Measurements from ENCODE around the gene LRRC40. TPM values are rescaled to one million over a fixed set of nuclear protein-coding genes. Genes with fewer than 3 reads are reported as not detected.
"Not testable (repeated sequence)": the region's sequence is repeated elsewhere in the genome, so short reads cannot be mapped to it uniquely, and the experiment has no call there.

LRRC40 gene
- total RNA-seq, 2 experiments from 2014 or later: 17.9 to 20.9 TPM

DNA sequence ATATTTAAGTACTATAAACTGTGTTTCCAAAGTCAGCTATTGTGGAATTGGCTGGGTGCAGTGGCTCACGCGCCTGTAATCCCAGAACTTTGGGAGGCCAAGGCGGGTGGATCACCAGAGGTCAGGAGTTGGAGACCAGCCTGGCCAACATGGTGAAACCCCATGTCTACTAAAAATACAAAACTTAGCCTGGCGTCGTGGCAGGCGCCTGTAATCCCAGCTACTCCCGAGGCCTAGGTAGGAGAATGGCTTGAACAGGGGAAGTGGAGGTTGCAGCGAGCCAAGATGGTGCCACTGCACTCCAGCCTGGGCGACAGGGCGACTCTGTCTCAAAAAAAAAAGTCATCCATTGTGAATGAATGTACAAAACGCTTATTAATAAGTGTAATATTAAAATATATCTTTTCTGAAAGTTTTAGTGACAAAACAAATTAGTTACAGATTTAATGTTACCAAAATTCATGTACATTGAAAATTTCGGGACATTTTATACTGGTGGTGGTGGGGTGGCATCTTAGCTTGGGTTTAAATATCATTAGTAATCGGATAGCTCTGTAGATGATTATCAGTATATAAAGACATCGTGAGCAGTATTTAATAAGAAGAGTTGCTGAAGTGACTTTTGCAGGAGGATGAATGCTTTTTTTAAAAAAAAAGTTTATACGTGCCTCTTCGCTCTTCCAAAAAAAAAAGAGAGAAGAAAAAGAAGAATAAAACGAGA is 15.3 kb upstream of the LRRC40 start:
- H3K27ac Mint-ChIP-seq: peak overlapping the region; percentile 94
- H3K9me3 Mint-ChIP-seq (ENCODE audit: low read depth): no peaks in the 10 kb centered on the region
- H3K36me3 Mint-ChIP-seq: peaks cover 37% of the 10 kb centered on the region
- DNase-seq (no peak), ATAC-seq (peak; percentile 0)
- H3K4me1 Mint-ChIP-seq: peaks cover 39% of the 10 kb centered on the region
- H3K4me3 Mint-ChIP-seq: peak overlapping the region; percentile 88
- CTCF ChIA-PET: interaction anchor here (1.2 to 2.8 kb wide), 5 partner anchors 9 to 133 kb away, joined by 4 to 18 read pairs (median 8); partner anchors contain the start of gene ANKRD13C
- no peaks in the 10 kb centered on the region for H3K27me3 Mint-ChIP-seq

DNA sequence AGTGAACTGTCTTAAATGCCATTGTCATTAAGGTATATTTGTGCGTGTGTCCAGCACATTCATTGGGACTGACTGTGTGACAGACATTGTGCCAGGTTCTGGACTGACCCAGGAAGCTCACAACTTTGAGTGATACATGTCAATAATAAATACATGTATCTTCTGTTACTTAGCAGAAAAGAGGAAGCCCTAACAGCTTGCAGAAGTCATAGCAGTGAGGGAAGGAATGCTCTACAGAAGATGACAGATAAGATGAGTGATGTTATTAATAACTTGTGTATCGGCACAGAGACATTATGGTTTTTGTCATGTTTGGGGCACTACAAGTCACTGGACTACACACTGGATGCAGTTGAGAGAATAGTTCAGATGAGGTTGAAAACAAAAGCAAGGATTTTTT is 14.6 kb upstream of the LRRC40 start:
- H3K27me3 Mint-ChIP-seq: no peaks in the 10 kb centered on the region
- H3K9me3 Mint-ChIP-seq (ENCODE audit: low read depth): no peaks in the 10 kb centered on the region
- CTCF ChIA-PET: interaction anchor here (1.7 to 2.8 kb wide), 3 partner anchors 9 to 14 kb away, joined by 8 to 18 read pairs (median 11); no protein-coding TSS in a partner anchor
- H3K36me3 Mint-ChIP-seq: peaks cover 43% of the 10 kb centered on the region
- ATAC-seq (no peak), DNase-seq (no peak)
- H3K27ac Mint-ChIP-seq: peak overlapping the region; percentile 74
- H3K4me1 Mint-ChIP-seq: peaks cover 35% of the 10 kb centered on the region
- H3K4me3 Mint-ChIP-seq: peak overlapping the region; percentile 29

DNA sequence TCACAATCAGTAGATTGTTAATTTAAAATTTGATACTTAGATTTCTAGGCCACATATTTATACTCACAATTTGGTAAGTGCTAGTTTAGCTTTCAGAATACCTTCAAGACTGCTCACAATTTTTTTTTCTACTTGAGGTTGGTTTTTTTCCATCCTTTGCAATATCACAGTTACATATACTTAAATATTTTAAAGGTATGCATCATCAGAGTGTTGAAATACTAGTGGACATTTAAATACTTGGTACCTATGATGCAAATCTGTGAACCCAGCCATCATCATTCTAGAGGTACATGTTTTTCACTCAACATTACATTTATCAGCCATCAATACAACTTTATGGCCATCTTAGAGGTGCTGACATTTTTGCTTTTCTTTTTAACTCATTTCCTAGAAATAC is 6.2 kb upstream of the LRRC40 start:
- peak overlapping the region; percentile 59 for H3K27ac Mint-ChIP-seq
- H3K36me3 Mint-ChIP-seq: peaks cover 17% of the 10 kb centered on the region
- CTCF ChIA-PET: interaction anchor here (2.6 kb wide), 1 partner anchor 9 kb away, joined by 8 read pairs; the partner anchor contains the start of gene SRSF11
- H3K4me1 Mint-ChIP-seq: peaks cover 47% of the 10 kb centered on the region
- ATAC-seq: no peak
- DNase-seq: no peak
- H3K27me3 Mint-ChIP-seq: no peaks in the 10 kb centered on the region
- H3K4me3 Mint-ChIP-seq: no peak overlapping the region
- H3K9me3 Mint-ChIP-seq (ENCODE audit: low read depth): no peaks in the 10 kb centered on the region

GRCh38 chr1:70210820-70211219 is 5.4 kb upstream of the LRRC40 start:
- H3K9me3 Mint-ChIP-seq (ENCODE audit: low read depth): no peaks in the 10 kb centered on the region
- peak overlapping the region; percentile 65 for H3K27ac Mint-ChIP-seq
- H3K36me3 Mint-ChIP-seq: peaks cover 15% of the 10 kb centered on the region
- no peak overlapping the region for H3K4me3 Mint-ChIP-seq
- H3K4me1 Mint-ChIP-seq: peaks cover 47% of the 10 kb centered on the region
- DNase-seq (no peak), ATAC-seq (peak; percentile 37)
- no peaks in the 10 kb centered on the region for H3K27me3 Mint-ChIP-seq
- CTCF ChIA-PET: interaction anchor here (2.6 kb wide), 1 partner anchor 10 kb away, joined by 8 read pairs; the partner anchor contains the start of gene SRSF11

DNA sequence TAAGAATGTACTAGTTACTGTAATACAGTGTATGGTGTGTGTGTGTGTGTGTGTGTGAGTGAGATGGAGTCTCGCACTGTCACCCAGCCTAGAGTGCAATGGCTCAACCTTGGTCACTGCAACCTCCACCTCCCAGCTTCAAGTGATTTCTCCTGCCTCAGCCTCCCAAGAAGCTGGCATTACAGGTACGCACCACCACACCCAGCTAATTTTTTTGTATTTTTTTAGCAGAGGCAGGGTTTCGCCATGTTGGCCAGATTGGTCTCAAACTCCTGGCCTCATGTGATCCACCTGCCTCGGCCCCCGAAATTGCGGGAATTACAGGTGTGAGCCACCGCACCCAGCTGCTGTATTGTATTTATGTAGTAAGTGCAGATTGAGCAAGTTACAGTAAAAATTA is 2.9 kb upstream of the LRRC40 start:
- Mint-ChIP-seq H3K36me3 (peaks cover 10% of the 10 kb centered on the region), H3K4me1 (peaks cover 62% of the 10 kb centered on the region), H3K4me3 (peak overlapping the region; percentile 22), H3K27me3 (no peaks in the 10 kb centered on the region), H3K9me3 (ENCODE audit: low read depth) (no peaks in the 10 kb centered on the region), H3K27ac (peak overlapping the region; percentile 40)
- no peak for ATAC-seq
- CTCF ChIA-PET: interaction anchor here (0.8 to 1.6 kb wide), 4 partner anchors 8 to 15 kb away, joined by 3 to 11 read pairs (median 3); partner anchors contain the start of gene SRSF11
- no peak for DNase-seq

- CTCF ChIA-PET: interaction anchor here (1.3 to 2.1 kb wide), 2 partner anchors 9 to 14 kb away, joined by 3 to 18 read pairs; partner anchors contain the start of gene SRSF11
- ATAC-seq (no peak), DNase-seq (no peak)
- H3K4me3 Mint-ChIP-seq: peak overlapping the region; percentile 91
- no peaks in the 10 kb centered on the region for H3K9me3 Mint-ChIP-seq (ENCODE audit: low read depth)
- peaks cover 10% of the 10 kb centered on the region for H3K36me3 Mint-ChIP-seq
- H3K4me1 Mint-ChIP-seq: peaks cover 64% of the 10 kb centered on the region
- no peaks in the 10 kb centered on the region for H3K27me3 Mint-ChIP-seq
- H3K27ac Mint-ChIP-seq: peak overlapping the region; percentile 68
These were observed 2.1 kb upstream of the LRRC40 start for GRCh38 chr1:70207492-70207891.

GRCh38 chr1:70206833-70207232 is 1.5 kb upstream of the LRRC40 start:
- H3K36me3 Mint-ChIP-seq; DNase-seq; ATAC-seq; H3K9me3 Mint-ChIP-seq (ENCODE audit: low read depth); H3K27me3 Mint-ChIP-seq: not testable (repeated sequence)
- Mint-ChIP-seq H3K27ac (peak overlapping the region; percentile 100), H3K4me1 (peaks cover 68% of the 10 kb centered on the region), H3K4me3 (peak overlapping the region; percentile 91)
- CTCF ChIA-PET: interaction anchor here (1.0 to 2.1 kb wide), 4 partner anchors 9 to 874 kb away, joined by 3 to 18 read pairs (median 4); partner anchors contain the start of genes SRSF11 and ZRANB2

DNA sequence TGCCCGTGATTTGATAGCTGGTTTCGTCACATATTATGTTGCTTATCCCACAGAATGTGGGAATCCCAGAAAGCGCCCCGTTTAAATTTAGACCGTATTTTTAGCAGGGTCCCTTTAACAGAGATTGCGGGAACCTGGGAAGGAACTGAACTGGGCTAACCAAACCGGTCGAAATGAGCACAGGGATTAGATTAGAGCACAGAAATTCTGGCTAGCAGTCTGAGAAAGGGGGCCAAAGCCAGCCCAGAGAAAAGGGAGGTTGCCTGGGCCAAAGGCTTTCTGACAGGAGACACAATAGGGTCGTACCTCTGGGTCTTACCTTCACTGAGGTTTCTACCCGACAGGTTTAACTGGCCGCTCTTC is 327 bp downstream of the LRRC40 start:
- peaks cover 10% of the 10 kb centered on the region for H3K36me3 Mint-ChIP-seq
- peaks cover 59% of the 10 kb centered on the region for H3K4me1 Mint-ChIP-seq
- peak overlapping the region; percentile 91 for H3K4me3 Mint-ChIP-seq
- CTCF ChIA-PET: interaction anchor here (1.5 kb wide), 1 partner anchor 876 kb away, joined by 6 read pairs; the partner anchor contains the start of gene ZRANB2
- no peaks in the 10 kb centered on the region for H3K27me3 Mint-ChIP-seq
- no peak for ATAC-seq
- DNase-seq: no peak
- peak overlapping the region; percentile 100 for H3K27ac Mint-ChIP-seq
- H3K9me3 Mint-ChIP-seq (ENCODE audit: low read depth): no peaks in the 10 kb centered on the region

DNA sequence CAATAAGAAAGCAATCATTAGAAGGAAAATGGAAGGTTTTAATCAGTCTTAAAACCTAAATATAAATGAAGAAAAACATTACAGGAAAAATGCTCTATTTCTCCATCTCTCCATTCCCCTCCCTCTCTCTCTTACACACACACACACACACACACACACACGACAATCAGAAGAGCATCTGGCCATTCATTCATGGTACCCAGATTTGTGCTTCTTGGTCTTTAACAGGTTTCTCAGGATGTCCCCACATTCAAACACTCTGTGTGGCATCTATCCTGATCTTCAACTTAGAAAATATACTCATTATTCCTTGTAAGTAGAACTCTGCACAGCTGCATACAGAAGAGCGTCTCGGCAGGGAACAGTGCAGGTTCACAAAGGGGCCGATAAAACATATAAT is 779 bp downstream of the LRRC40 start:
- Mint-ChIP-seq H3K4me1 (peaks cover 55% of the 10 kb centered on the region), H3K27ac (peak overlapping the region; percentile 100), H3K9me3 (ENCODE audit: low read depth) (no peaks in the 10 kb centered on the region), H3K4me3 (peak overlapping the region; percentile 91), H3K27me3 (no peaks in the 10 kb centered on the region), H3K36me3 (peaks cover 10% of the 10 kb centered on the region)
- CTCF ChIA-PET: interaction anchor here (1.5 kb wide), 1 partner anchor 877 kb away, joined by 6 read pairs; the partner anchor contains the start of gene ZRANB2
- no peak for DNase-seq
- no peak for ATAC-seq

GRCh38 chr1:70204139-70204538 is 1.2 kb downstream of the LRRC40 start:
- peaks cover 51% of the 10 kb centered on the region for H3K4me1 Mint-ChIP-seq
- ATAC-seq: no peak

GRCh38 chr1:70202173-70202758 is 3.1 kb downstream of the LRRC40 start:
- no peaks in the 10 kb centered on the region for H3K9me3 Mint-ChIP-seq (ENCODE audit: low read depth)

More at GRCh38 chr1:70204139-70204538, 1.2 kb downstream of the LRRC40 start:
- H3K9me3 Mint-ChIP-seq (ENCODE audit: low read depth): no peaks in the 10 kb centered on the region
- H3K36me3 Mint-ChIP-seq: peaks cover 10% of the 10 kb centered on the region
- H3K27ac Mint-ChIP-seq: peak overlapping the region; percentile 23
- no peak for DNase-seq
- no peaks in the 10 kb centered on the region for H3K27me3 Mint-ChIP-seq
- CTCF ChIA-PET: interaction anchor here (1.5 kb wide), 1 partner anchor 877 kb away, joined by 6 read pairs; the partner anchor contains the start of gene ZRANB2
- peak overlapping the region; percentile 91 for H3K4me3 Mint-ChIP-seq

DNA sequence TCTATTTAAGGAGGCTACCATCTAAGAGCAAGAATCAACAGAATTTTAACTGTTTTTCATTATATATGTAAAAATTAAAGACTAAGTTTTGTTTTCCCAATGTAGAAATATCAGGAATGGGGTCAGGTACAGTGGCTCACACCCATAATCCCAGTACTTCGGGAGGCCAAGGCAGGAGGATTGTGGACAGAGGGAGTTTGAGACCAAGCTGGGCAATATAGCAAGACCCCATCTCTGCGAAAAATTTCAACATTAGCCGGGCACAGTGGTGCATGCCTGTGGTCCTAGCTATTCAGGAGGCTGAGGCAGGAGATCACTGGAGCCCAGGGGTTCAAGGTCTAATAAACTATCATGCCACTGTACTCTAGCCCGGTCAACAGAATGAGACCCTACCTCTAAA is 5.3 kb downstream of the LRRC40 start:
- Mint-ChIP-seq H3K9me3 (ENCODE audit: low read depth) (no peaks in the 10 kb centered on the region), H3K4me1 (peaks cover 30% of the 10 kb centered on the region), H3K36me3 (peaks cover 2% of the 10 kb centered on the region), H3K27me3 (no peaks in the 10 kb centered on the region), H3K27ac (no peak overlapping the region), H3K4me3 (no peak overlapping the region)
- no peak for DNase-seq
- no peak for ATAC-seq
- CTCF ChIA-PET: no interaction called here

More at GRCh38 chr1:70202173-70202758, 3.1 kb downstream of the LRRC40 start:
- Mint-ChIP-seq H3K4me1 (peaks cover 35% of the 10 kb centered on the region), H3K27me3 (no peaks in the 10 kb centered on the region), H3K27ac (no peak overlapping the region), H3K36me3 (peaks cover 3% of the 10 kb centered on the region), H3K4me3 (no peak overlapping the region)
- ATAC-seq (no peak), DNase-seq (no peak)
- CTCF ChIA-PET: no interaction called here

- no peaks in the 10 kb centered on the region for H3K27me3 Mint-ChIP-seq
- H3K4me1 Mint-ChIP-seq: peaks cover 5% of the 10 kb centered on the region
These were observed 9.0 kb downstream of the LRRC40 start for GRCh38 chr1:70196333-70196732.

More at GRCh38 chr1:70196333-70196732, 9.0 kb downstream of the LRRC40 start:
- Mint-ChIP-seq H3K36me3 (peaks cover 11% of the 10 kb centered on the region), H3K4me3 (no peak overlapping the region), H3K9me3 (ENCODE audit: low read depth) (no peaks in the 10 kb centered on the region), H3K27ac (no peak overlapping the region)
- DNase-seq: no peak
- no peak for ATAC-seq
- CTCF ChIA-PET: interaction anchor here (1.0 to 1.6 kb wide), 3 partner anchors 11 to 25 kb away, joined by 3 to 4 read pairs (median 3); partner anchors contain the start of gene SRSF11

Measured in activated CD8-positive, alpha-beta memory T cell treated with anti-CD3 and anti-CD28 coated beads, Interleukin-2, amount 10 ng/mL, durations not matched to agents 7 days and 5 days (primary cell).